SIG-M5 treated with dmso at 0.1 percent for 504 hours (cell line): ENCODE data around the gene BRCA2.

Source experiments
- DNase-seq: peaks from one replicate; lab custom pipeline; 2025; ENCODE audit not compliant: unreplicated experiment; lab: John Stamatoyannopoulos, UW

BRCA2 gene

GRCh38 chr13:32428581-32429432 lies 113.5 kb downstream of the BRCA2 start:
- peak; percentile 75 for DNase-seq

GRCh38 chr13:32429433-32429909 lies 114.2 kb downstream of the BRCA2 start:
- no peak for DNase-seq

- no peak for DNase-seq
Observed at GRCh38 chr13:32430018-32430747, 114.9 kb downstream of the BRCA2 start.

GRCh38 chr13:32431361-32431760 lies 116.1 kb downstream of the BRCA2 start:
- no peak for DNase-seq

- DNase-seq = no peak
Observed at GRCh38 chr13:32432856-32433255, 117.5 kb downstream of the BRCA2 start.

- DNase-seq = no peak
Observed at GRCh38 chr13:32438871-32439270, 123.6 kb downstream of the BRCA2 start.

GRCh38 chr13:32443111-32443510 lies 127.8 kb downstream of the BRCA2 start:
- DNase-seq = peak; percentile 59

- no peak for DNase-seq
Observed at GRCh38 chr13:32445461-32445860, 130.2 kb downstream of the BRCA2 start.

- no peak for DNase-seq
Observed at GRCh38 chr13:32446220-32446619, 130.9 kb downstream of the BRCA2 start.

- peak; percentile 72 for DNase-seq
Observed at GRCh38 chr13:32446773-32447465, 131.6 kb downstream of the BRCA2 start.

GRCh38 chr13:32447894-32448623 lies 132.8 kb downstream of the BRCA2 start:
- DNase-seq = no peak

GRCh38 chr13:32448972-32449371 lies 133.7 kb downstream of the BRCA2 start:
- DNase-seq = no peak
